HG02973 (cell line): ENCODE data around the gene TFPI.

Experiments used
- ATAC-seq: cut with Tn5 transposase; IDR thresholded peaks from one replicate; pipeline ENCODE4 v1.9.1; 2021; ENCODE audit warnings: moderate library complexity; ENCODE audit not compliant: unreplicated experiment

The TFPI gene

GRCh38 chr2:187470698-187471097 is 83.5 kb downstream of the TFPI start:
- no peak for ATAC-seq

GRCh38 chr2:187469538-187469937 is 84.7 kb downstream of the TFPI start:
- no peak for ATAC-seq

GRCh38 chr2:187468262-187468661 is 86.0 kb downstream of the TFPI start:
- no peak for ATAC-seq

- no peak for ATAC-seq
Observed at GRCh38 chr2:187466129-187466792, 88.0 kb downstream of the TFPI start.

GRCh38 chr2:187462839-187463238 is 91.4 kb downstream of the TFPI start:
- no peak for ATAC-seq

- no peak for ATAC-seq
Observed at GRCh38 chr2:187461294-187462261, 92.7 kb downstream of the TFPI start.

- ATAC-seq = no peak
Observed at GRCh38 chr2:187459256-187459655, 95.0 kb downstream of the TFPI start.

GRCh38 chr2:187453078-187453641 is 101.1 kb downstream of the TFPI start:
- no peak for ATAC-seq

- ATAC-seq = no peak
Observed at GRCh38 chr2:187451510-187451909, 102.7 kb downstream of the TFPI start.

- ATAC-seq = no peak
Observed at GRCh38 chr2:187447336-187447735, 106.9 kb downstream of the TFPI start.

- no peak for ATAC-seq
Observed at GRCh38 chr2:187446711-187447110, 107.5 kb downstream of the TFPI start.

- ATAC-seq = no peak
Observed at GRCh38 chr2:187445051-187445450, 109.2 kb downstream of the TFPI start.

- ATAC-seq = no peak
Observed at GRCh38 chr2:187442778-187443177, 111.5 kb downstream of the TFPI start.

GRCh38 chr2:187442378-187442777 is 111.9 kb downstream of the TFPI start:
- no peak for ATAC-seq

- no peak for ATAC-seq
Observed at GRCh38 chr2:187440101-187440675, 114.0 kb downstream of the TFPI start.

- no peak for ATAC-seq
Observed at GRCh38 chr2:187438455-187438854, 115.8 kb downstream of the TFPI start.

- ATAC-seq = no peak
Observed at GRCh38 chr2:187435756-187436155, 118.5 kb downstream of the TFPI start.

- no peak for ATAC-seq
Observed at GRCh38 chr2:187435078-187435477, 119.2 kb downstream of the TFPI start.

GRCh38 chr2:187434342-187434785 is 119.9 kb downstream of the TFPI start:
- ATAC-seq = no peak

GRCh38 chr2:187431911-187432310 is 122.3 kb downstream of the TFPI start:
- no peak for ATAC-seq

GRCh38 chr2:187429989-187430388 is 124.2 kb downstream of the TFPI start:
- no peak for ATAC-seq
